EL (cell line): ENCODE measurements around the gene CMTM4.
"Not testable (repeated sequence)": the region's sequence is repeated elsewhere in the genome, so short reads cannot be mapped to it uniquely, and the experiment has no call there.

ENCODE experiments used
- DNase-seq: peaks from one replicate; pipeline ENCODE4 v3.0.0-alpha.2; 2016

The CMTM4 gene

GRCh38 chr16:66639091-66639885 lies 57.3 kb downstream of the CMTM4 start:
- no peak for DNase-seq

- DNase-seq, result no peak
These were observed 58.7 kb downstream of the CMTM4 start for GRCh38 chr16:66637806-66638205.

GRCh38 chr16:66636199-66636598 lies 60.3 kb downstream of the CMTM4 start:
- no peak for DNase-seq

- no peak for DNase-seq
These were observed 61.1 kb downstream of the CMTM4 start for GRCh38 chr16:66635406-66635805.

- no peak for DNase-seq
These were observed 61.9 kb downstream of the CMTM4 start for GRCh38 chr16:66634527-66635196.

GRCh38 chr16:66631558-66631957 lies 65.0 kb downstream of the CMTM4 start:
- not testable (repeated sequence) for DNase-seq

GRCh38 chr16:66630561-66631260 lies 65.8 kb downstream of the CMTM4 start:
- not testable (repeated sequence) for DNase-seq

- no peak for DNase-seq
These were observed 66.7 kb downstream of the CMTM4 start for GRCh38 chr16:66629856-66630255.

GRCh38 chr16:66627611-66628378 lies 68.7 kb downstream of the CMTM4 start:
- not testable (repeated sequence) for DNase-seq

GRCh38 chr16:66623755-66624154 lies 72.8 kb downstream of the CMTM4 start:
- DNase-seq, result no peak

GRCh38 chr16:66622863-66623262 lies 73.7 kb downstream of the CMTM4 start:
- no peak for DNase-seq

- DNase-seq, result no peak
These were observed 74.6 kb downstream of the CMTM4 start for GRCh38 chr16:66621973-66622372.

- DNase-seq, result no peak
These were observed 76.1 kb downstream of the CMTM4 start for GRCh38 chr16:66620429-66620795.

GRCh38 chr16:66619534-66620428 lies 76.8 kb downstream of the CMTM4 start:
- DNase-seq, result peak; percentile 76

GRCh38 chr16:66618588-66619375 lies 77.8 kb downstream of the CMTM4 start:
- DNase-seq, result peak; percentile 98

- no peak for DNase-seq
These were observed 78.8 kb downstream of the CMTM4 start for GRCh38 chr16:66617728-66618127.

GRCh38 chr16:66617010-66617434 lies 79.5 kb downstream of the CMTM4 start:
- no peak for DNase-seq

GRCh38 chr16:66616592-66616991 lies 80.0 kb downstream of the CMTM4 start:
- DNase-seq, result no peak

GRCh38 chr16:66616169-66616568 lies 80.4 kb downstream of the CMTM4 start:
- DNase-seq, result no peak

GRCh38 chr16:66614161-66614802 lies 82.3 kb downstream of the CMTM4 start:
- DNase-seq, result no peak

GRCh38 chr16:66612422-66612821 lies 84.1 kb downstream of the CMTM4 start:
- no peak for DNase-seq
